Esophagus mucosa (tissue), 1 donor: ENCODE results near the gene C15orf62. TPM values are rescaled to one million over a fixed set of nuclear protein-coding genes. Genes with fewer than 3 reads are reported as not detected.

Experiments used
- total RNA-seq: library from RNA; stranded (reverse); gene quantifications from one replicate; pipeline ENCODE4 v1.2.4, GENCODE V29; 2023
- donor health status: DM: yes; HTN: yes; CAD: no.

The C15orf62 gene
- total RNA-seq, 1 donor from 2014 or later = 4.0 TPM

Other genes starting within 250 kb of the C15orf62 start
- 13.9 TPM for gene CCDC32, start 204.9 kb upstream of the C15orf62 start, total RNA-seq
- 5.3 TPM for gene RPUSD2, start 200.7 kb upstream of the C15orf62 start, total RNA-seq
- 8.8 TPM for gene KNL1, start 175.7 kb upstream of the C15orf62 start, total RNA-seq
- gene RAD51, start 74.8 kb upstream of the C15orf62 start, total RNA-seq = 8.2 TPM
- gene RMDN3, start 14.7 kb upstream of the C15orf62 start, total RNA-seq = 21.2 TPM
- gene GCHFR, start 5.9 kb upstream of the C15orf62 start, total RNA-seq = 13.0 TPM
- 18.4 TPM for gene ZFYVE19, start 37.1 kb downstream of the C15orf62 start, total RNA-seq
- 20.8 TPM for gene DNAJC17, start 37.5 kb downstream of the C15orf62 start, total RNA-seq
- gene PPP1R14D, start 58.7 kb downstream of the C15orf62 start, total RNA-seq = not detected
- gene SPINT1, start 74.1 kb downstream of the C15orf62 start, total RNA-seq = 127 TPM
- 118 TPM for gene RHOV, start 104.3 kb downstream of the C15orf62 start, total RNA-seq
- 10.9 TPM for gene VPS18, start 124.5 kb downstream of the C15orf62 start, total RNA-seq
- 1.1 TPM for gene DLL4, start 159.4 kb downstream of the C15orf62 start, total RNA-seq
- 31.8 TPM for gene CHAC1, start 183.5 kb downstream of the C15orf62 start, total RNA-seq